ENCODE measurements around the gene AXL. TPM values are rescaled to one million over a fixed set of nuclear protein-coding genes. Genes with fewer than 3 reads are reported as not detected.

AXL gene
- total and polyA plus RNA-seq, 9 of the 15 experiments (the other 6 are each of a cell fraction or from before 2014, with no cell fraction given): 0.80 to 6.6 (median 1.6) TPM

DNA sequence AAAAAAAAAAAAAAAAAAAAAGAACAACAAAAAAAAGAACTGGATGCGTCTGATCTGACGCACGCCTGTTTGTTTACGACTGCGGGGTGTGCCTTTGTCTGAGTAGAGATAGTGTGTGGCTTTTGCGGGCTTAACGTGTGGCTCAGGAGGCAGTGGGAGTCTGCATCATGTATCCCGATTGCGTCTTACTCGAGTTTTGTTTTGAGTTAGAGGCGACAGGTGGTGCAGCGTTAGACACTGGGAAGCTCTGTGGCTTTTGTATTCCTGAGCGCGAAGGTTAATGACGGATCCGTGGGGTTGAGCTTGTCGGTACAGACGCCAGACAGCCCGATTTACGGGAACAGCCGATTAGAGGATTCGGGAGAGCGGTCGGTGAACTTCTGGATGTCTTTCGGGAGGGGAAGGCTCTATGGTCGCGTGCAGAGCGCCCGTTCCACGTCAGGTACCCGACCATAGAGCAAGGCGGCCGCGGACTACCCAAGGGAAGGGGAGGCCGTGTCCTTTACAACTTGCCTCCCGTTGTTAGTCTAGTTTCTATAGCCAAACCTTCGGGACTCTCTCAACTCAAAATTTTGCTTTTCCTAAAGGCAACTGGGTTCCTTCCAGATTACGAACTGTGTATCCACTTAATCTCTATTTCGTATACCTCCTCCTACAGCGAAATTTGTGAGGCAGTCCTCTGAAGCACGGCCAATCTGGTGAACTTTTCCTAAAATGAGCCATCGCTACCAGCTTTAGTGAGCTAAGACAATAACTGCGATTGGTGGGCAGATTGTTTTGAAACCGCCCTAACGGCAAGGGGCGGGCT lies 44.2 kb downstream of the AXL start (continued):
- TF ChIP-seq, protein P1, sequence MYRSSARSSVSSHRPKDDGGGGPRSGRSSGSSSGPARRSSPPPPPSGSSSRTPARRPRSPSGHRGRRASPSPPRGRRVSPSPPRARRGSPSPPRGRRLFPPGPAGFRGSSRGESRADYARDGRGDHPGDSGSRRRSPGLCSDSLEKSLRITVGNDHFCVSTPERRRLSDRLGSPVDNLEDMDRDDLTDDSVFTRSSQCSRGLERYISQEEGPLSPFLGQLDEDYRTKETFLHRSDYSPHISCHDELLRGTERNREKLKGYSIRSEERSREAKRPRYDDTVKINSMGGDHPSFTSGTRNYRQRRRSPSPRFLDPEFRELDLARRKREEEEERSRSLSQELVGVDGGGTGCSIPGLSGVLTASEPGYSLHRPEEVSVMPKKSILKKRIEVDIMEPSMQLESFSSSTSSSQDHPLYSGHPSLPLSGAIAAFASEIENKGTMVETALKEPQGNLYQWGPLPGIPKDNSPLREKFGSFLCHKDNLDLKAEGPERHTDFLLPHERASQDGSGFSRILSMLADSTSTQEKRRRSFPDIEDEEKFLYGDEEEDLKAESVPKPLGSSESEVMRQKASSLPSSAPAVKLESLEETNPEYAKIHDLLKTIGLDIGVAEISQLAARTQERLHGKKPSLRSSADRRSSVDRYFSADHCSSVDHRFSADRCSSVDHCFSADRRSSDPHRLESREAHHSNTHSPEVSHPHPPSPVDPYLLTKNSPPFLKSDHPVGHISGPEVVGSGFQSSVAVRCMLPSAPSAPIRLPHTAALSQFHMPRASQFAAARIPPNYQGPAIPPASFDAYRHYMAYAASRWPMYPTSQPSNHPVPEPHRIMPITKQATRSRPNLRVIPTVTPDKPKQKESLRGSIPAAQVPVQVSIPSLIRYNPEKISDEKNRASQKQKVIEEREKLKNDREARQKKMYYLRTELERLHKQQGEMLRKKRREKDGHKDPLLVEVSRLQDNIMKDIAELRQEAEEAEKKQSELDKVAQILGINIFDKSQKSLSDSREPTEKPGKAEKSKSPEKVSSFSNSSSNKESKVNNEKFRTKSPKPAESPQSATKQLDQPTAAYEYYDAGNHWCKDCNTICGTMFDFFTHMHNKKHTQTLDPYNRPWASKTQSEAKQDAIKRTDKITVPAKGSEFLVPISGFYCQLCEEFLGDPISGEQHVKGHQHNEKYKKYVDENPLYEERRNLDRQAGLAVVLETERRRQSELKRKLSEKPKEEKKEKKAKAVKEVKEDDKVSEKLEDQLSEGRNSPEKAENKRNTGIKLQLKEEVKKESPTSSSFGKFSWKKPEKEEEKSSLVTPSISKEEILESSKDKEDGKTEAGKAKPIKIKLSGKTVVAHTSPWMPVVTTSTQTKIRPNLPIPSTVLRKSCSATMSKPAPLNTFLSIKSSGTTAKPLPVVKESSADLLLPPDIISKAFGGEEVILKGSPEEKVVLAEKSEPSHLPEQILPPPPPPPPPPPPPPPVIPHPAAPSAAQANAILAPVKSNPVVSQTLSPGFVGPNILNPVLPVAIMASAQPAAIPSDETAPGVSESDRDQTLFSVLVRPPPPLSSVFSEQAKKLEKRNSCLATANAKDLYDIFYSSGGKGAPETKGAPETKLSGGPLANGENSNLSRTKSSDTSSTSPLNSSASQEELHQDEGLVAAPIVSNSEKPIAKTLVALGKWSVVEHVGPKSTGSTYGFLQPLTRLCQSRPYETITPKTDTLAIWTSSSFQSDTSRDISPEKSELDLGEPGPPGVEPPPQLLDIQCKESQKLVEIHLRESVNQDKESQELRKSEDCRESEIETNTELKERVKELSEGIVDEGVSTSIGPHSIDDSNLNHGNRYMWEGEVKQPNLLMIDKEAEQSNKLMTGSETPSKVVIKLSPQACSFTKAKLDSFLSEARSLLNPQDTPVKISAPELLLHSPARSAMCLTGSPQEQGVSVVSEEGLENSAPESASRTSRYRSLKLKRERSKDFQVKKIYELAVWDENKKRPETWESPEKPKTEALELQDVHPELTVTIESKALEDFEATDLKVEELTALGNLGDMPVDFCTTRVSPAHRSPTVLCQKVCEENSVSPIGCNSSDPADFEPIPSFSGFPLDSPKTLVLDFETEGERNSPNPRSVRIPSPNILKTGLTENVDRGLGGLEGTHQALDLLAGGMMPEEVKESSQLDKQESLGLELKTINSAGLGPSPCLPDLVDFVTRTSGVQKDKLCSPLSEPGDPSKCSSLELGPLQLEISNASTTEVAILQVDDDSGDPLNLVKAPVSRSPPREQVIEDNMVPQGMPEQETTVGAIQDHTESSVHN (IDR thresholded peaks at IDR 0.05; ENCODE audit: borderline replicate concordance in 1 of 2, low read depth in 1 of 2): no peak
- TF ChIP-seq KDM5B (IDR thresholded peaks at IDR 0.05; ENCODE audit: insufficient replicate concordance, low read depth, low read length) (no peak), POLR3G (IDR thresholded peaks at IDR 0.05; ENCODE audit: extremely low read depth, insufficient read length, insufficient replicate concordance) (no peak), PTRF (tag; IDR thresholded peaks at IDR 0.05) (no peak), CBX8 (IDR thresholded peaks at IDR 0.05; ENCODE audit: borderline replicate concordance, extremely low read depth, low read depth, low read length, poor library complexity, severe bottlenecking) (no peak), RAD21 (CRISPR knock-in tag; conservative IDR thresholded peaks at IDR 0.05 in 1 of 2, IDR thresholded peaks at IDR 0.05 in 1 of 2) (no peak), EP400 (IDR thresholded peaks at IDR 0.05) (no peak), MYBL2 (IDR thresholded peaks at IDR 0.05; ENCODE audit: low read depth) (peak; percentile 63), MYBL2 (CRISPR knock-in tag; IDR thresholded peaks at IDR 0.05; ENCODE audit: borderline replicate concordance) (no peak), ZNF76 (CRISPR knock-in tag; IDR thresholded peaks at IDR 0.05; ENCODE audit: borderline replicate concordance) (no peak), TCF3 (CRISPR knock-in tag; IDR thresholded peaks at IDR 0.05) (peak; percentile 71), GABPB1 (CRISPR knock-in tag; IDR thresholded peaks at IDR 0.05) (no peak), RBM39 (optimal IDR thresholded peaks at IDR 0.05; ENCODE audit: low read depth, low read length) (no peak), MAFG (tag; conservative IDR thresholded peaks at IDR 0.05) (no peak), PTTG1 (tag; IDR thresholded peaks at IDR 0.05; ENCODE audit: low read depth) (no peak)
- TF ChIP-seq, protein P2, sequence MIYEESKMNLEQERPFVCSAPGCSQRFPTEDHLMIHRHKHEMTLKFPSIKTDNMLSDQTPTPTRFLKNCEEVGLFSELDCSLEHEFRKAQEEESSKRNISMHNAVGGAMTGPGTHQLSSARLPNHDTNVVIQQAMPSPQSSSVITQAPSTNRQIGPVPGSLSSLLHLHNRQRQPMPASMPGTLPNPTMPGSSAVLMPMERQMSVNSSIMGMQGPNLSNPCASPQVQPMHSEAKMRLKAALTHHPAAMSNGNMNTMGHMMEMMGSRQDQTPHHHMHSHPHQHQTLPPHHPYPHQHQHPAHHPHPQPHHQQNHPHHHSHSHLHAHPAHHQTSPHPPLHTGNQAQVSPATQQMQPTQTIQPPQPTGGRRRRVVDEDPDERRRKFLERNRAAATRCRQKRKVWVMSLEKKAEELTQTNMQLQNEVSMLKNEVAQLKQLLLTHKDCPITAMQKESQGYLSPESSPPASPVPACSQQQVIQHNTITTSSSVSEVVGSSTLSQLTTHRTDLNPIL (CRISPR knock-in tag; IDR thresholded peaks at IDR 0.05): 0 out of 2 replicates have a peak, but pooled peaks have one; percentile 25
